GM12878 (cell line): ENCODE measurements around the gene RPS27L. TPM values are rescaled to one million over a fixed set of nuclear protein-coding genes. Genes with fewer than 3 reads are reported as not detected.

Source experiments
- ATAC-seq: fragments of 200-7000 bp; cut with Tn5 transposase; 3 replicates; pipeline ENCODE4 v1.9.1; 2020; ENCODE audit warnings: mild to moderate bottlenecking, moderate library complexity
- BruUV-seq: library from RNA; stranded (reverse); fragments of 400-500 nt; replicated peaks from 2 replicates; lab custom pipeline; 2021; lab: Mats Ljungman, UMichigan
- CTCF ChIA-PET: fragments of 300-600 bp; sonication (Branson Sonifier 250); formaldehyde crosslinking; extraction: SDS; loops from one replicate; lab custom pipeline; 2021; ENCODE audit warnings: inconsistent platforms; lab: Yijun Ruan, JAX
- POLR2A ChIA-PET: fragments of 350-600 bp; formaldehyde crosslinking; extraction: SDS; loops from one replicate; lab custom pipeline; 2021; ENCODE audit warnings: inconsistent platforms; lab: Charles Lee
- RAD21 ChIA-PET: fragments of 300-600 bp; sonication (Branson Sonifier 250); formaldehyde crosslinking; loops from one replicate; lab custom pipeline; 2023; ENCODE audit warnings: antibody characterized with exemption; ENCODE audit not compliant: unreplicated experiment; lab: Charles Lee
- SMC1A ChIA-PET: fragments of 300-600 bp; sonication (Branson Sonifier 250); formaldehyde crosslinking; loops from one replicate; lab custom pipeline; 2023; ENCODE audit not compliant: unreplicated experiment, uncharacterized antibody; lab: Charles Lee
- DNase-seq: peaks from one replicate; pipeline ENCODE4 v3.0.0-alpha.2; 2011; ENCODE audit warnings: low read depth, low spot score
- FAIRE-seq: peaks from 3 replicates; lab custom pipeline; 2011; peaks lifted over from hg19 to GRCh38; lab: Jason Lieb, UNC
- H2AFZ ChIP-seq: 2 replicates; pipeline ENCODE4 v1.6.0; 2011; ENCODE audit warnings: low read depth, low read length, control low read depth; ENCODE audit not compliant: control insufficient read depth
- H3K27ac ChIP-seq: 2 replicates; pipeline ENCODE4 v1.5.1; 2011; ENCODE audit warnings: control low read depth; ENCODE audit not compliant: control insufficient read depth, insufficient read depth
- H3K27me3 ChIP-seq, 2 experiments: replicated peaks in 1 of 2; 2 replicates each; pipeline versions ENCODE4 v1.6.0 to v1.6.1; 2011; ENCODE audit warnings: low read length in 1 of 2; ENCODE audit not compliant: control insufficient read depth in 2 of 2, insufficient read depth in 2 of 2
- H3K36me3 ChIP-seq, 2 experiments: 2 replicates each; pipeline ENCODE4 v1.5.1; 2011; ENCODE audit warnings: low read length in 1 of 2; ENCODE audit not compliant: control insufficient read depth in 2 of 2, insufficient read depth in 2 of 2
- H3K4me1 ChIP-seq: 2 replicates; pipeline ENCODE4 v1.6.1; 2011; ENCODE audit warnings: mild to moderate bottlenecking, low read length, moderate library complexity, mixed read lengths; ENCODE audit not compliant: control insufficient read depth, insufficient read depth
- H3K4me2 ChIP-seq: 2 replicates; pipeline ENCODE4 v1.6.0; 2011; ENCODE audit warnings: control low read depth; ENCODE audit not compliant: control insufficient read depth, insufficient read depth
- H3K4me3 ChIP-seq: fragments of 200-600 bp; sonication (generic); 2 replicates; pipeline ENCODE4 v1.5.1; 2016
- H3K79me2 ChIP-seq: 2 replicates; pipeline ENCODE4 v1.6.0; 2011; ENCODE audit warnings: low read length; ENCODE audit not compliant: control insufficient read depth, insufficient read depth
- H3K9ac ChIP-seq: 2 replicates; pipeline ENCODE4 v1.8.0; 2011; ENCODE audit warnings: low read length, control low read depth, mixed read lengths; ENCODE audit not compliant: control insufficient read depth, insufficient read depth
- H3K9me3 ChIP-seq: replicated peaks from 3 replicates; pipeline ENCODE4 v1.5.1; 2011; ENCODE audit warnings: mild to moderate bottlenecking, low read length; ENCODE audit not compliant: control insufficient read depth, insufficient read depth
- H4K20me1 ChIP-seq: 2 replicates; pipeline ENCODE4 v1.6.0; 2011; ENCODE audit not compliant: control insufficient read depth, insufficient read depth
- DPF2 ChIP-seq: fragments of 450-650 bp; IDR thresholded peaks from 2 replicates; pipeline ENCODE4 v1.6.1; 2017; ENCODE audit warnings: mild to moderate bottlenecking
- ESRRA ChIP-seq: IDR thresholded peaks from 2 replicates; pipeline ENCODE4 v1.6.1; 2012; ENCODE audit warnings: mild to moderate bottlenecking, low read length, improper control_type of control experiment
- IKZF1 ChIP-seq: fragments of 450-650 bp; conservative IDR thresholded peaks from 2 replicates; pipeline ENCODE4 v1.6.1; 2017; ENCODE audit warnings: antibody characterized with exemption, mild to moderate bottlenecking
- IKZF2 ChIP-seq, 2 experiments: fragments of 450-650 bp; IDR thresholded peaks; 2 replicates each; pipeline ENCODE4 v1.6.1; 2017; ENCODE audit warnings: mild to moderate bottlenecking in 2 of 2, moderate library complexity in 2 of 2
- KDM1A ChIP-seq: fragments of 200-600 bp; sonication (generic); IDR thresholded peaks from 2 replicates; pipeline ENCODE4 v1.6.1; 2016; ENCODE audit warnings: borderline replicate concordance
- KLF5 ChIP-seq: fragments of 450-650 bp; IDR thresholded peaks from 2 replicates; pipeline ENCODE4 v1.6.1; 2014; ENCODE audit warnings: mild to moderate bottlenecking; ENCODE audit not compliant: partially characterized antibody
- MEF2A ChIP-seq: IDR thresholded peaks from 2 replicates; pipeline ENCODE4 v1.6.1; 2011; ENCODE audit warnings: low read depth, mild to moderate bottlenecking, low read length, moderate library complexity; ENCODE audit not compliant: insufficient read depth
- NFIC ChIP-seq: IDR thresholded peaks from 2 replicates; pipeline ENCODE4 v1.6.1; 2012; ENCODE audit warnings: low read depth, mild to moderate bottlenecking, inconsistent platforms, low read length, moderate library complexity
- PAX5 ChIP-seq: IDR thresholded peaks from 2 replicates; pipeline ENCODE4 v1.6.1; 2011; ENCODE audit warnings: low read depth, low read length, borderline replicate concordance
- PRDM15 ChIP-seq: fragments of 450-650 bp; formaldehyde crosslinking; IDR thresholded peaks from 2 replicates; pipeline ENCODE4 v1.4.0; 2020; ENCODE audit warnings: mild to moderate bottlenecking, moderate library complexity
- RB1 ChIP-seq: fragments of 450-650 bp; formaldehyde crosslinking; IDR thresholded peaks from 2 replicates; pipeline ENCODE4 v1.6.1; 2017; ENCODE audit warnings: mild to moderate bottlenecking, borderline replicate concordance
- RFX5 ChIP-seq: IDR thresholded peaks from 2 replicates; pipeline ENCODE4 v1.6.1; 2011; ENCODE audit warnings: low read depth, low read length, improper control_type of control experiment
- SRF ChIP-seq, 2 experiments: IDR thresholded peaks; 2 replicates each; pipeline ENCODE4 v1.6.1; 2011; ENCODE audit warnings: low read depth in 2 of 2, low read length in 2 of 2, mild to moderate bottlenecking in 1 of 2, moderate library complexity in 1 of 2
- TBL1XR1 ChIP-seq: IDR thresholded peaks from 2 replicates; pipeline ENCODE4 v1.6.1; 2012; ENCODE audit warnings: low read depth, low read length, improper control_type of control experiment
- ZNF274 ChIP-seq: IDR thresholded peaks from one replicate; pipeline ENCODE4 v1.8.0; 2011; ENCODE audit not compliant: insufficient read length, insufficient read depth
- ZZZ3 ChIP-seq: IDR thresholded peaks from 2 replicates; pipeline ENCODE4 v1.6.1; 2011; ENCODE audit warnings: low read depth; ENCODE audit not compliant: control insufficient read depth, insufficient read length
- WGBS: methylation state at CpG from one replicate; pipeline ENCODE4 v1.1.6; 2016; ENCODE audit warnings: low lambda C conversion rate; ENCODE audit not compliant: insufficient replicate concordance, insufficient coverage; ENCODE audit errors: missing lambda C conversion rate; 5-methylcytosine and 5-hydroxymethylcytosine counted together
- in situ Hi-C: fragments of 300-500 bp; cut with MboI; formaldehyde crosslinking; loops from 9 replicates; pipeline ENCODE4 v1.14.3; 2018; ENCODE audit warnings: mixed read lengths
- intact Hi-C: fragments of 100-400 bp; cut with micrococcal nuclease; formaldehyde crosslinking; loops from one replicate; pipeline ENCODE4 v1.14.2; 2022; ENCODE audit not compliant: unreplicated experiment
- polyA plus RNA-seq, 11 experiments: library from polyadenylated mRNA; depleted of rRNA in 4 of 11; unstranded in 6 of 11; stranded (reverse) in 5 of 11; fragments of >200 nt; fragmentation: Nextera tagmentation in 4 of 11; fragmentation: Illumina TruSeq in 1 of 11; extraction: Ambion mirVana in 4 of 11; extraction: Trizol in 1 of 11; gene quantifications; 1 replicate in 1 of 11; 2 replicates in 10 of 11; pipeline versions ENCODE4 v1.2.1 to v1.2.3, GENCODE V29; 2011 to 2016; ENCODE audit warnings: inconsistent platforms in 2 of 11, missing spikeins in 2 of 11, low read depth in 1 of 11
- total RNA-seq, 4 experiments: library from RNA; depleted of rRNA in 3 of 4; stranded (reverse); fragments of >200 nt in 3 of 4; fragmentation: Illumina TruSeq in 1 of 4; extraction: Trizol in 1 of 4; gene quantifications; 2 replicates each; pipeline versions ENCODE4 v1.2.1 to v1.2.3, GENCODE V29; 2013 to 2021
- TF ChIP-seq, protein P1 (sequence below): IDR thresholded peaks from 2 replicates; pipeline ENCODE4 v1.6.1; 2012; ENCODE audit warnings: low read depth, low read length, improper control_type of control experiment

RPS27L gene
- total and polyA plus RNA-seq, 10 of the 15 experiments (the other 5 are each of a cell fraction or from before 2014, with no cell fraction given), result 133 to 970 (median 220) TPM

GRCh38 chr15:63181648-63182047 lies 24.4 kb upstream of the RPS27L start:
- ChIA-PET RAD21 (no interaction called here), SMC1A (interaction anchor here (0.6 to 1.9 kb wide), 3 partner anchors 9 to 36 kb away, joined by 3 to 9 read pairs (median 3); no protein-coding TSS in a partner anchor), POLR2A (no interaction called here), CTCF (interaction anchor here (1.4 kb wide), 1 partner anchor 135 kb away, joined by 4 read pairs; no protein-coding TSS in a partner anchor)
- in situ Hi-C loops, result no loop called here
- H3K79me2 ChIP-seq, result no peaks in the 10 kb centered on the region
- H2AFZ ChIP-seq, result no peak overlapping the region
- no peaks in the 10 kb centered on the region for H3K36me3 ChIP-seq
- no peaks in the 10 kb centered on the region for H3K27me3 ChIP-seq
- intact Hi-C loops, result no loop called here
- ATAC-seq (no peak), DNase-seq (no peak), FAIRE-seq (no peak)
- H4K20me1 ChIP-seq, result no peaks in the 10 kb centered on the region
- peaks cover 6% of the 10 kb centered on the region for H3K4me1 ChIP-seq
- WGBS, result 61% methylated on average over 2 of the region's 2 CpGs
- BruUV-seq, result no TSS peak
- H3K4me3 ChIP-seq, result no peak overlapping the region
- TF ChIP-seq IKZF2 (IDR thresholded peaks at IDR 0.05), result no peak
- no peak for TF ChIP-seq TBL1XR1
- TF ChIP-seq IKZF1, result no peak
- no peak for TF ChIP-seq RB1
- no peak for TF ChIP-seq ZZZ3
- no peak for TF ChIP-seq PAX5
- TF ChIP-seq ZNF274, result no peak
- no peak for TF ChIP-seq KDM1A
- no peak for TF ChIP-seq KLF5
- TF ChIP-seq NFIC, result no peak
- no peak for TF ChIP-seq DPF2
- TF ChIP-seq RFX5, result no peak
- no peak for TF ChIP-seq MEF2A
- TF ChIP-seq PRDM15 (CRISPR knock-in tag), result no peak
- TF ChIP-seq ESRRA, result no peak
- TF ChIP-seq, protein P1, sequence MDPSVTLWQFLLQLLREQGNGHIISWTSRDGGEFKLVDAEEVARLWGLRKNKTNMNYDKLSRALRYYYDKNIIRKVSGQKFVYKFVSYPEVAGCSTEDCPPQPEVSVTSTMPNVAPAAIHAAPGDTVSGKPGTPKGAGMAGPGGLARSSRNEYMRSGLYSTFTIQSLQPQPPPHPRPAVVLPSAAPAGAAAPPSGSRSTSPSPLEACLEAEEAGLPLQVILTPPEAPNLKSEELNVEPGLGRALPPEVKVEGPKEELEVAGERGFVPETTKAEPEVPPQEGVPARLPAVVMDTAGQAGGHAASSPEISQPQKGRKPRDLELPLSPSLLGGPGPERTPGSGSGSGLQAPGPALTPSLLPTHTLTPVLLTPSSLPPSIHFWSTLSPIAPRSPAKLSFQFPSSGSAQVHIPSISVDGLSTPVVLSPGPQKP, result no peak
- TF ChIP-seq SRF (IDR thresholded peaks at IDR 0.05; ENCODE audit: low read depth in 2 of 2, low read length in 2 of 2), result no peak
- H3K27ac ChIP-seq, result no peak overlapping the region
- no peaks in the 10 kb centered on the region for H3K9me3 ChIP-seq
- no peak overlapping the region for H3K9ac ChIP-seq
- no peak overlapping the region for H3K4me2 ChIP-seq
